M059J (cell line): Measurements from ENCODE around the gene PBX3. TPM values are rescaled to one million over a fixed set of nuclear protein-coding genes. Genes with fewer than 3 reads are reported as not detected.
A peak's percentile ranks its signal among the peaks of the same experiment; 100 is the strongest.

Experiments
- DNase-seq: peaks from one replicate; pipeline ENCODE4 v3.0.0-alpha.2; 2012; ENCODE audit warnings: low read depth
- total RNA-seq: library from RNA; depleted of rRNA; stranded (reverse); fragments of >200 nt; shearing (Covaris generic); gene quantifications from 2 replicates; pipeline ENCODE4 v1.2.3, GENCODE V29; 2014

Gene PBX3
- total RNA-seq, 1 experiment from 2014 or later = 71.5 TPM

- peak; percentile 26 for DNase-seq
Observed at GRCh38 chr9:125748446-125749099, 1.4 kb downstream of the PBX3 start.

- no peak for DNase-seq
Observed at GRCh38 chr9:125749287-125749935, 2.2 kb downstream of the PBX3 start.

GRCh38 chr9:125749951-125750626 lies 2.9 kb downstream of the PBX3 start:
- peak; percentile 38 for DNase-seq

- DNase-seq = no peak
Observed at GRCh38 chr9:125750627-125751011, 3.4 kb downstream of the PBX3 start.

- peak; percentile 54 for DNase-seq
Observed at GRCh38 chr9:125752070-125752628, 5.0 kb downstream of the PBX3 start.

- DNase-seq = no peak
Observed at GRCh38 chr9:125754096-125754495, 6.9 kb downstream of the PBX3 start.

- DNase-seq = peak; percentile 51
Observed at GRCh38 chr9:125755340-125755739, 8.2 kb downstream of the PBX3 start.

GRCh38 chr9:125756518-125756917 lies 9.3 kb downstream of the PBX3 start:
- no peak for DNase-seq

GRCh38 chr9:125757834-125758233 lies 10.7 kb downstream of the PBX3 start:
- no peak for DNase-seq

- DNase-seq = peak; percentile 66
Observed at GRCh38 chr9:125758986-125759763, 12.0 kb downstream of the PBX3 start.

- DNase-seq = no peak
Observed at GRCh38 chr9:125759764-125760129, 12.6 kb downstream of the PBX3 start.

- no peak for DNase-seq
Observed at GRCh38 chr9:125760537-125760936, 13.4 kb downstream of the PBX3 start.

- DNase-seq = no peak
Observed at GRCh38 chr9:125761676-125762450, 14.7 kb downstream of the PBX3 start.

- DNase-seq = peak; percentile 42
Observed at GRCh38 chr9:125763394-125763801, 16.2 kb downstream of the PBX3 start.

GRCh38 chr9:125764198-125764597 lies 17.0 kb downstream of the PBX3 start:
- DNase-seq = no peak

- DNase-seq = no peak
Observed at GRCh38 chr9:125766468-125767221, 19.5 kb downstream of the PBX3 start.

- DNase-seq = no peak
Observed at GRCh38 chr9:125767349-125767748, 20.2 kb downstream of the PBX3 start.

- DNase-seq = no peak
Observed at GRCh38 chr9:125768803-125769202, 21.6 kb downstream of the PBX3 start.

GRCh38 chr9:125771037-125771436 lies 23.9 kb downstream of the PBX3 start:
- no peak for DNase-seq

GRCh38 chr9:125772740-125773139 lies 25.6 kb downstream of the PBX3 start:
- no peak for DNase-seq
